ENCODE results near the gene RAD51B.

- TF ChIP-seq POLR2A (IDR thresholded peaks at IDR 0.05) (no peak), CTCF (IDR thresholded peaks at IDR 0.05) (no peak)
Observed at GRCh38 chr14:68573126-68573525, 753.5 kb downstream of the RAD51B start.

Data from vagina (tissue), 2 donors.